Measurements from ENCODE around the gene VOPP1. TPM values are rescaled to one million over a fixed set of nuclear protein-coding genes. Genes with fewer than 3 reads are reported as not detected.

Gene VOPP1
- total and polyA plus RNA-seq, 11 donors: 9.9 to 58.0 (median 22.9) TPM

DNA sequence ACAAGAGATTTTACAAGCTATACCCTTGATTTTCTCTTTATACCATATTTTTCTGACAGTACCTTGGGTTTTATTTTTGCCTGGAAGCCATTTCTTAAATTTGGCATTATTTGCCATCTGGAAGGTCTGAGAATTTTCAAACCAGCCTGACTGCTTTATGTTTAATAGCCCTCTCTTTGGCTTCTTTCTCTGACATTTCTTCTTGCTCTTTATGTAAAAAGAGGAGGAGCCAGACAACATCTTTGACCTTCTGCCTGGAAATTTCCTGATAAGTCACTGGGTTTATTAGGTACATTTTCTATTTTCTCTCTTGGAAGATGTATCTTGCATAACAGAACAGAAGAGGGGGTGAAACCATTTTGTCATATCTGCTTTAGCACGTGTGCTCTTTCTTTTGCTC is 127.5 kb downstream of the VOPP1 start:
- Histone ChIP-seq H3K4me3 (no peak overlapping the region), H3K36me3 (no peaks in the 10 kb centered on the region), H3K27ac (no peak overlapping the region), H3K27me3 (peaks cover 0 to 12% (median 3%) of the 10 kb centered on the region in 9 donors), H3K9me3 (peaks cover 0 to 6% (median 0%) of the 10 kb centered on the region in 12 donors), H3K4me1 (peaks cover 0 to 23% (median 7%) of the 10 kb centered on the region in 12 donors)
- TF ChIP-seq POLR2A (IDR thresholded peaks at IDR 0.05): no peak
- TF ChIP-seq, protein P1, sequence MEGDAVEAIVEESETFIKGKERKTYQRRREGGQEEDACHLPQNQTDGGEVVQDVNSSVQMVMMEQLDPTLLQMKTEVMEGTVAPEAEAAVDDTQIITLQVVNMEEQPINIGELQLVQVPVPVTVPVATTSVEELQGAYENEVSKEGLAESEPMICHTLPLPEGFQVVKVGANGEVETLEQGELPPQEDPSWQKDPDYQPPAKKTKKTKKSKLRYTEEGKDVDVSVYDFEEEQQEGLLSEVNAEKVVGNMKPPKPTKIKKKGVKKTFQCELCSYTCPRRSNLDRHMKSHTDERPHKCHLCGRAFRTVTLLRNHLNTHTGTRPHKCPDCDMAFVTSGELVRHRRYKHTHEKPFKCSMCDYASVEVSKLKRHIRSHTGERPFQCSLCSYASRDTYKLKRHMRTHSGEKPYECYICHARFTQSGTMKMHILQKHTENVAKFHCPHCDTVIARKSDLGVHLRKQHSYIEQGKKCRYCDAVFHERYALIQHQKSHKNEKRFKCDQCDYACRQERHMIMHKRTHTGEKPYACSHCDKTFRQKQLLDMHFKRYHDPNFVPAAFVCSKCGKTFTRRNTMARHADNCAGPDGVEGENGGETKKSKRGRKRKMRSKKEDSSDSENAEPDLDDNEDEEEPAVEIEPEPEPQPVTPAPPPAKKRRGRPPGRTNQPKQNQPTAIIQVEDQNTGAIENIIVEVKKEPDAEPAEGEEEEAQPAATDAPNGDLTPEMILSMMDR (IDR thresholded peaks at IDR 0.05): no peak
- 67 to 78% (median 76%) methylated on average over 1 of the region's 1 CpG for WGBS, 4 donors
- ATAC-seq (no peak), DNase-seq (no peak)
- intact Hi-C loops (cut with DNase I): loop anchor here in 1 of 10 donors (5.0 kb wide), 1 partner anchor 153 kb away; no protein-coding TSS in a partner anchor

DNA sequence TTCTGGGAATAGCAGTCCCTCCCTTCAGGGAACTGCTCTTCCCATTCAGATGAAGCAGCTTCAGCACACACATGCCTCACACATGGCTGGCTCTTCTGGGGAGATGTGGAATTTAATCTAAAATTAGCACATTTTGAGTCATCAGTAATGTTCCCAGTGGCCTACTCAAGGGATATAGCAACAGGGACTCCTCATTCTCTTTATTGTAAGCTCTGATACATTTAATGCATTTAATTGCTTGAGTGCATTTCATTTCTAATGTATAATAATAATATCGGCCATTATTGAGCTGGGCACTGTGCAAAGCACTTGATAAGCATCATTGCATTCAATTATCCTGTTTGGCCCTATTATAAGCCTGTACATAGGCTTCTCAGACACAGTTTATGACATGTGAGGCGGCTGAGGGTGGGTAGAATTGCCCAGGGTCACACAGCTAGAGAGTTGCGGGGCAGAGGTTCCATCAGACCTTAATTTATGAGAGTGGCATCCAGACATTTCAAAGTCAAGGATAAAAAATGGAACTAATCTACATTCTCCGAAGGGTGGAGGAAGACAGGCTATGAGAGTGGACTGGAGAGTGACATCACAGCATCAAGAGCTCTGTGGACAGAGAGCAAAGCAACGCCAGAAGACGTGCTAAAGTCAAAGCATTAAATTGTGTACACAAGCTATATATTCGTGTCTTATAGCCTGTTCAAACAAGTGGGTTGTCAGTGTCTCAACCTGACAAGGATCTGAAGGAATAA is 130.4 kb downstream of the VOPP1 start:
- Histone ChIP-seq H3K4me3 (no peak overlapping the region), H3K27me3 (no peaks in the 10 kb centered on the region), H3K36me3 (no peaks in the 10 kb centered on the region), H3K27ac (no peak overlapping the region), H3K9me3 (peaks cover 0 to 6% (median 0%) of the 10 kb centered on the region in 12 donors), H3K4me1 (peaks cover 0 to 36% (median 12%) of the 10 kb centered on the region in 12 donors)
- TF ChIP-seq, protein P1 (IDR thresholded peaks at IDR 0.05): no peak
- no peak for TF ChIP-seq POLR2A (IDR thresholded peaks at IDR 0.05)
- intact Hi-C loops (cut with DNase I): loop anchor here in 1 of 10 donors (5.0 kb wide), 1 partner anchor 155 kb away; no protein-coding TSS in a partner anchor
- 87 to 96% (median 92%) methylated on average over 7 of the region's 7 CpGs for WGBS, 4 donors
- DNase-seq (no peak), ATAC-seq (peak in 2 of 4 donors; percentile 18 to 43)

DNA sequence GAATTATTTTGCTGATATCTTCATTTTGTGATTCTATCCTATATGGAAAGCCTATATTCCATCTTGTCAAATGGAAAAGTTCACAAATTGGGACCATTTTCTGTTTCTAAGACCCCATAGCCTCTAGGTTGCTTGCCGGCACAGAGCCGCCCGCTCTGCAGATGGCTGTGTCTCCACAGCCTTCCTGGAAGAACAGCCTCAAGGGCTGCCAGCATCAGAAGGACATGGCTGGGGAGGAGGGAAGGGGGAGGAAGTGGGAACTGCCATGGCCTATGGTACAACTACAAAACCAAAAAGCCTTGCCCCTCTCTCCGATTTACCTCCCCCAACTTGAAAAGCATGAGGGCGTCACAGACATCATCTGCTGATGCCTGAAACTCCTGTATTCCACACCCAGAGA is 131.3 kb downstream of the VOPP1 start:
- Histone ChIP-seq H3K36me3 (no peaks in the 10 kb centered on the region), H3K4me1 (peaks cover 0 to 36% (median 12%) of the 10 kb centered on the region in 12 donors), H3K9me3 (peaks cover 0 to 6% (median 0%) of the 10 kb centered on the region in 12 donors), H3K4me3 (no peak overlapping the region), H3K27me3 (no peaks in the 10 kb centered on the region), H3K27ac (no peak overlapping the region)
- no peak for DNase-seq
- TF ChIP-seq, protein P1 (IDR thresholded peaks at IDR 0.05): no peak
- no peak for TF ChIP-seq POLR2A (IDR thresholded peaks at IDR 0.05)
- intact Hi-C loops (cut with DNase I): loop anchor here in 1 of 10 donors (5.0 kb wide), 1 partner anchor 156 kb away; no protein-coding TSS in a partner anchor
- no peak for ATAC-seq
- WGBS, 4 donors: 95 to 98% (median 96%) methylated on average over 5 of the region's 5 CpGs

DNA sequence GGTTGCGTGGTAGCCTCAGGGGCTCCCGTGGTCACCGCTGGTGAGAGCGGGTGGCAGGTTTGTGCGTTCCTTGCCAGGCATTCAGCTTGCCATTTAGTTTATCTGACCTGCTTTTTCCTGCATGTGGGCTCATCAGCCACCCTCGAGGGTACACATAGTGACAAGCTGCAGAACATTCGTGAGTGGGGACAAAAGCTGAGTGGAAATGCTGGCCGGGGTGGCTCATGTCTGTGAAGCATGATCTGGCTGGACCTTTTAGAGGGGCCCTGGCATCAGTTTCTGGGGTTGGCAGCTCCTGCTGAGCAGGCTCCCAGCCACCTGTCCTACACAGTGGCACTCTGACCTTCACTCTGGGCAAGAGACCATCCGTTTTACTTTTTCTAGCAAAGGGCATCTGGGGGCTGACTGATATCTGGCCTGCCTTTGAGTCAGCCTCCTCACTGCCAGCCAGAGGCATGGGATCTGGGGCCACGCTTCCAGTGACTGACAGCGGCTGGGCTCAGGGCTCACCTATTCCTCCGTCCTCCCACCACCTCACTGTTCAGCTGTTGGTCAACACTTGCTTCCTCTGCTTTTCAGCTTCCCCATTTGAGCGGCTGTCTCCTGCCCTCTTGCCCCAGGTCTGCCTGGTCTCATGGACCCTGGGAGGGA is 132.1 kb downstream of the VOPP1 start:
- peaks cover 0 to 36% (median 12%) of the 10 kb centered on the region in 12 donors for H3K4me1 ChIP-seq
- DNase-seq: peak in 1 of 5 donors; percentile 27
- TF ChIP-seq, protein P1 (IDR thresholded peaks at IDR 0.05): no peak
- no peak for TF ChIP-seq POLR2A (IDR thresholded peaks at IDR 0.05)
- intact Hi-C loops (cut with DNase I): loop anchor here in 1 of 10 donors (5.0 kb wide), 1 partner anchor 157 kb away; no protein-coding TSS in a partner anchor
- H3K27ac ChIP-seq: no peak overlapping the region
- 50 to 67% (median 56%) methylated on average over 12 to 13 of the region's 13 CpGs for WGBS, 4 donors
- H3K36me3 ChIP-seq: no peaks in the 10 kb centered on the region
- no peaks in the 10 kb centered on the region for H3K27me3 ChIP-seq
- H3K4me3 ChIP-seq: no peak overlapping the region
- H3K9me3 ChIP-seq: no peaks in the 10 kb centered on the region
- ATAC-seq: peak; percentile 18 to 67 (median 54)
